HEK293 (cell line): Measurements from ENCODE around the gene GGPS1.

Source experiments
- CTCF ChIA-PET: fragments of 350-600 bp; formaldehyde crosslinking; extraction: SDS; loops from one replicate; lab custom pipeline; 2021; ENCODE audit warnings: antibody characterized with exemption; lab: Yijun Ruan, JAX
- POLR2A ChIA-PET: fragments of 300-600 bp; formaldehyde crosslinking; extraction: SDS; loops from one replicate; lab custom pipeline; 2020; ENCODE audit warnings: antibody characterized with exemption, inconsistent platforms; lab: Yijun Ruan, JAX
- H3K27ac ChIP-seq: fragments of 200-500 bp; sonication (Bioruptor generic); 2 replicates; pipeline ENCODE4 v1.5.1; 2014; ENCODE audit warnings: low read depth, low read length, control low read depth, inconsistent platforms; ENCODE audit errors: extremely low read depth
- H3K36me3 ChIP-seq, 2 experiments: fragments of 200-500 bp in 1 of 2; sonication (Bioruptor generic) in 1 of 2; 1 replicate in 1 of 2; 2 replicates in 1 of 2; pipeline ENCODE4 v1.5.1; 2014 to 2017; ENCODE audit warnings: inconsistent platforms in 2 of 2, low read length in 2 of 2; ENCODE audit not compliant: control insufficient read depth in 2 of 2, insufficient read depth in 1 of 2
- H3K4me1 ChIP-seq: fragments of 200-500 bp; sonication (Bioruptor generic); 2 replicates; pipeline ENCODE4 v1.5.1; 2014; ENCODE audit warnings: mild to moderate bottlenecking, low read length, inconsistent platforms; ENCODE audit not compliant: control insufficient read depth, insufficient read depth
- H3K4me3 ChIP-seq: 2 replicates; pipeline ENCODE4 v1.5.1; 2011; ENCODE audit warnings: low read depth, mild to moderate bottlenecking, control low read depth, low read length, moderate library complexity
- H3K9me3 ChIP-seq: fragments of 200-500 bp; sonication (Bioruptor generic); 2 replicates; pipeline ENCODE4 v1.5.1; 2014; ENCODE audit warnings: low read depth, low read length, inconsistent platforms; ENCODE audit not compliant: control insufficient read depth, insufficient read depth
- PRDM1 ChIP-seq: fragments of 450-650 bp; formaldehyde crosslinking; IDR thresholded peaks from 2 replicates; pipeline ENCODE4; 2016; ENCODE audit warnings: missing biosample characterization, missing genetic modification characterization
- SP2 ChIP-seq: fragments of 450-650 bp; formaldehyde crosslinking; IDR thresholded peaks from 2 replicates; pipeline ENCODE4 v1.5.1; 2016; ENCODE audit warnings: missing biosample characterization, missing genetic modification characterization
- ZNF140 ChIP-seq: fragments of 450-650 bp; formaldehyde crosslinking; IDR thresholded peaks from 2 replicates; pipeline ENCODE4 v1.5.1; 2016; ENCODE audit warnings: missing biosample characterization, missing genetic modification characterization
- ZNF292 ChIP-seq: fragments of 450-650 bp; formaldehyde crosslinking; IDR thresholded peaks from 2 replicates; pipeline ENCODE4 v1.5.1; 2016; ENCODE audit warnings: low read depth, missing biosample characterization, missing genetic modification characterization, borderline replicate concordance
- ZNF416 ChIP-seq: fragments of 450-650 bp; formaldehyde crosslinking; IDR thresholded peaks from 2 replicates; pipeline ENCODE4 v1.5.1; 2016; ENCODE audit warnings: missing biosample characterization, missing genetic modification characterization
- ZNF423 ChIP-seq: fragments of 450-650 bp; formaldehyde crosslinking; IDR thresholded peaks from 2 replicates; pipeline ENCODE4 v1.5.1; 2016; ENCODE audit warnings: missing biosample characterization, missing genetic modification characterization
- ZNF600 ChIP-seq: fragments of 450-650 bp; formaldehyde crosslinking; IDR thresholded peaks from 2 replicates; pipeline ENCODE4 v1.5.1; 2016; ENCODE audit warnings: missing biosample characterization, missing genetic modification characterization
- ZNF610 ChIP-seq: fragments of 450-650 bp; formaldehyde crosslinking; IDR thresholded peaks from 2 replicates; pipeline ENCODE4 v1.5.1; 2016; ENCODE audit warnings: missing biosample characterization, missing genetic modification characterization, borderline replicate concordance
- ZNF664 ChIP-seq: fragments of 450-650 bp; formaldehyde crosslinking; IDR thresholded peaks from 2 replicates; pipeline ENCODE4 v1.5.1; 2016; ENCODE audit warnings: missing biosample characterization, missing genetic modification characterization
- ZNF707 ChIP-seq: fragments of 450-650 bp; formaldehyde crosslinking; IDR thresholded peaks from 2 replicates; pipeline ENCODE4 v1.5.1; 2016; ENCODE audit warnings: missing biosample characterization, missing genetic modification characterization
- ZSCAN16 ChIP-seq: fragments of 450-650 bp; formaldehyde crosslinking; IDR thresholded peaks from 2 replicates; pipeline ENCODE4 v1.5.1; 2016; ENCODE audit warnings: missing biosample characterization, missing genetic modification characterization
- TF ChIP-seq, protein P1 (sequence below): fragments of 450-650 bp; formaldehyde crosslinking; IDR thresholded peaks from 2 replicates; pipeline ENCODE4 v1.5.1; 2016; ENCODE audit warnings: missing biosample characterization, missing genetic modification characterization
- TF ChIP-seq, protein P2 (sequence below): fragments of 450-650 bp; formaldehyde crosslinking; IDR thresholded peaks from 2 replicates; pipeline ENCODE4 v1.5.1; 2016; ENCODE audit warnings: missing biosample characterization, missing genetic modification characterization
- TF ChIP-seq, protein P3 (sequence below): fragments of 450-650 bp; formaldehyde crosslinking; IDR thresholded peaks from 2 replicates; pipeline ENCODE4 v1.5.1; 2016; ENCODE audit warnings: missing biosample characterization, missing genetic modification characterization, borderline replicate concordance
- TF ChIP-seq, protein P4 (sequence below): fragments of 450-650 bp; formaldehyde crosslinking; IDR thresholded peaks from 2 replicates; pipeline ENCODE4 v1.5.1; 2016; ENCODE audit warnings: missing biosample characterization, missing genetic modification characterization, borderline replicate concordance
- TF ChIP-seq, protein P5 (sequence below): fragments of 450-650 bp; formaldehyde crosslinking; IDR thresholded peaks from 2 replicates; pipeline ENCODE4 v1.5.1; 2016; ENCODE audit warnings: missing biosample characterization, missing genetic modification characterization

The GGPS1 gene

DNA sequence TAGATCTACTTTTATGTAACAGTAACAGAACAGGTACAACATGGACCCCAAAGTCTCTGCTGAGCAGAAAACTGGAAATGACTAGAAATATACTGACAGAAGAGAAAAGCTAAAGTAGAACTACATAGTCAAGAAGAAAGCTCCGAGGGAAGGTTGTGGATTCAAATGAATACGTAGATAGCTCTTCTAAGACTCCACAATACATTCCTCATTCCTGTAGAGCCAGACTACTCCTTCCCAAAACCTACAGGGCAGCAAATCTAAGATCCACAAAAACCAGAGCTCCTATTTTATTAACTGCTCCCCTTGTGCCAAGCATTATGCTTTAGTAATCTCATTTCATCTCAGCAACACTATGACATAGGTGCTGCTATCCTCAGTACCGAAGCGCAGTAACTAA lies 35.6 kb upstream of the GGPS1 start:
- Histone ChIP-seq H3K36me3 (no peaks in the 10 kb centered on the region; a peak in 1 of 3 replicates), H3K4me3 (no peak overlapping the region), H3K4me1 (peaks cover 21% of the 10 kb centered on the region), H3K27ac (no peak overlapping the region), H3K9me3 (no peaks in the 10 kb centered on the region)
- CTCF ChIA-PET, result interaction anchor here (0.7 to 1.4 kb wide), 3 partner anchors 8 to 74 kb away, joined by 3 to 5 read pairs (median 3); partner anchors contain the start of gene TBCE
- TF ChIP-seq ZNF600 (tag by site-specific recombination) (peak; percentile 32; the same call in 1 of the 2 replicates), ZSCAN16 (no peak)
- POLR2A ChIA-PET, result interaction anchor here (1.3 kb wide), 1 partner anchor 35 kb away, joined by 4 read pairs; the partner anchor contains the start of genes ARID4B and GGPS1

DNA sequence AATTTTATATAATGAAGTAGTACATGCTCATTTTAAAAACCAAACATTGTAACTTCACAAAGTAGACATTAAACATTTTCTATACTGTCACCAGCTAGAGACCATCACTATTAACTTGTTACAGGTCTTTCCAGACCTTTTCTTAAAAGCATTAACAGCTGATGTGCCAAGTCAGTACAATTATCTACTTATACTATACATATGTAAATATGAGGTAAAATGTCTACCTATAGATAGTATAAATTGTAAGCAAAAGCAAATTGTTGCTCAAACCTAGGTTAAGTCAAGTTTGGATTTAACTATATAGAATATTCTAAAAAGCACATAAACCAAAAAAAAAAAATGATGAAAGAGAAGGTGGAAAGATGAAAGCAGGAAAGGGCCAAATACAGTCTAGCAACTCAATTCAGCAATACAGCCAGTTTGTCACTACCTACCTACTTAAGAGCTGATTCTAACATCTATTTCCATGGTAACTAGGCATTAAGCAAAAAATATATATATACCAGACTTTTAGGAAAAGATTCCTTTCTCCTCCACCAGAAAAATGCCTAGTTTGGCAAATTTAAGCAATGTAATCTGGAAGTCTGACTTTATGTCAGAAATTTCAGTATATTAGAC lies 34.9 kb upstream of the GGPS1 start:
- no peaks in the 10 kb centered on the region; a peak in 1 of 3 replicates for H3K36me3 ChIP-seq
- H3K4me1 ChIP-seq, result peaks cover 24% of the 10 kb centered on the region
- no peak overlapping the region for H3K4me3 ChIP-seq
- no peak for TF ChIP-seq SP2 (tag by site-specific recombination)
- TF ChIP-seq, protein P1, sequence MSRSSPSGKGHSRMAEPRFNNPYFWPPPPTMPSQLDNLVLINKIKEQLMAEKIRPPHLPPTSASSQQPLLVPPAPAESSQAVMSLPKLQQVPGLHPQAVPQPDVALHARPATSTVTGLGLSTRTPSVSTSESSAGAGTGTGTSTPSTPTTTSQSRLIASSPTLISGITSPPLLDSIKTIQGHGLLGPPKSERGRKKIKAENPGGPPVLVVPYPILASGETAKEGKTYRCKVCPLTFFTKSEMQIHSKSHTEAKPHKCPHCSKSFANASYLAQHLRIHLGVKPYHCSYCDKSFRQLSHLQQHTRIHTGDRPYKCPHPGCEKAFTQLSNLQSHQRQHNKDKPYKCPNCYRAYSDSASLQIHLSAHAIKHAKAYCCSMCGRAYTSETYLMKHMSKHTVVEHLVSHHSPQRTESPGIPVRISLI (tag by site-specific recombination), result 0 out of 2 replicates have a peak, but pooled peaks have one; percentile 19
- TF ChIP-seq ZNF664, result peak; percentile 50
- no peak for TF ChIP-seq ZNF292
- TF ChIP-seq, protein P2, sequence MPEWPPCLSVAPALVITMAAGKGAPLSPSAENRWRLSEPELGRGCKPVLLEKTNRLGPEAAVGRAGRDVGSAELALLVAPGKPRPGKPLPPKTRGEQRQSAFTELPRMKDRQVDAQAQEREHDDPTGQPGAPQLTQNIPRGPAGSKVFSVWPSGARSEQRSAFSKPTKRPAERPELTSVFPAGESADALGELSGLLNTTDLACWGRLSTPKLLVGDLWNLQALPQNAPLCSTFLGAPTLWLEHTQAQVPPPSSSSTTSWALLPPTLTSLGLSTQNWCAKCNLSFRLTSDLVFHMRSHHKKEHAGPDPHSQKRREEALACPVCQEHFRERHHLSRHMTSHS (tag by site-specific recombination), result no peak
- TF ChIP-seq PRDM1 (tag by site-specific recombination), result peak; percentile 77
- H3K9me3 ChIP-seq, result no peaks in the 10 kb centered on the region
- CTCF ChIA-PET, result interaction anchor here (0.5 to 0.9 kb wide), 3 partner anchors 58 to 125 kb away, joined by 3 read pairs; partner anchors contain the start of gene TBCE
- no peak overlapping the region for H3K27ac ChIP-seq
- POLR2A ChIA-PET, result interaction anchor here (1.3 kb wide), 1 partner anchor 35 kb away, joined by 4 read pairs; the partner anchor contains the start of genes ARID4B and GGPS1

DNA sequence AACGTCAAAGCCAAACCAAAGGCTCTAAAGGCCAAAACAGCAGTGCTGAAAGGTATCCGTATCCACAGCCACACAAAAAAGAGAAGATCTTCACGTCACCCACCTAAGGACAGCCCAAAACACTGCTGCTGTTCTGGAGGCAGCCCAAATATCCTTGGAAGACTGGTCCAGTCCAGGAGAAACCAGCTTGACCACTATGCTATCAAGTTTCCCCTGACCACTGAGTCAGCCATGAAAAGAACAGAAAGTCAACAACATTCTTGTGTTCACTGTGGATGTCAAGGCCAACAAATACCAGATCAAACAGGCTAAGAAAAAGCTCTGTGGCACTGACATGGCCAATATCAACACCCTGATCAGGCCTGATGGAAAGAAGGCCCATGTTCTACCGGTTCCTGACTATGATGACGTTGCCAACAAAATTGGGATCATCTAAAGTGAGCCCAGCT lies 32.4 kb upstream of the GGPS1 start:
- no peaks in the 10 kb centered on the region; a peak in 1 of 3 replicates for H3K36me3 ChIP-seq
- H3K4me3 ChIP-seq, result no peak overlapping the region
- no peak overlapping the region for H3K27ac ChIP-seq
- TF ChIP-seq ZNF600 (tag by site-specific recombination), result peak; percentile 84
- TF ChIP-seq, protein P3, sequence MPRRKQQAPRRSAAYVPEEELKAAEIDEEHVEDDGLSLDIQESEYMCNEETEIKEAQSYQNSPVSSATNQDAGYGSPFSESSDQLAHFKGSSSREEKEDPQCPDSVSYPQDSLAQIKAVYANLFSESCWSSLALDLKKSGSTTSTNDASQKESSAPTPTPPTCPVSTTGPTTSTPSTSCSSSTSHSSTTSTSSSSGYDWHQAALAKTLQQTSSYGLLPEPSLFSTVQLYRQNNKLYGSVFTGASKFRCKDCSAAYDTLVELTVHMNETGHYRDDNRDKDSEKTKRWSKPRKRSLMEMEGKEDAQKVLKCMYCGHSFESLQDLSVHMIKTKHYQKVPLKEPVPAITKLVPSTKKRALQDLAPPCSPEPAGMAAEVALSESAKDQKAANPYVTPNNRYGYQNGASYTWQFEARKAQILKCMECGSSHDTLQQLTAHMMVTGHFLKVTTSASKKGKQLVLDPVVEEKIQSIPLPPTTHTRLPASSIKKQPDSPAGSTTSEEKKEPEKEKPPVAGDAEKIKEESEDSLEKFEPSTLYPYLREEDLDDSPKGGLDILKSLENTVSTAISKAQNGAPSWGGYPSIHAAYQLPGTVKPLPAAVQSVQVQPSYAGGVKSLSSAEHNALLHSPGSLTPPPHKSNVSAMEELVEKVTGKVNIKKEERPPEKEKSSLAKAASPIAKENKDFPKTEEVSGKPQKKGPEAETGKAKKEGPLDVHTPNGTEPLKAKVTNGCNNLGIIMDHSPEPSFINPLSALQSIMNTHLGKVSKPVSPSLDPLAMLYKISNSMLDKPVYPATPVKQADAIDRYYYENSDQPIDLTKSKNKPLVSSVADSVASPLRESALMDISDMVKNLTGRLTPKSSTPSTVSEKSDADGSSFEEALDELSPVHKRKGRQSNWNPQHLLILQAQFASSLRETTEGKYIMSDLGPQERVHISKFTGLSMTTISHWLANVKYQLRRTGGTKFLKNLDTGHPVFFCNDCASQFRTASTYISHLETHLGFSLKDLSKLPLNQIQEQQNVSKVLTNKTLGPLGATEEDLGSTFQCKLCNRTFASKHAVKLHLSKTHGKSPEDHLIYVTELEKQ (tag by site-specific recombination), result no peak
- ChIA-PET POLR2A (no interaction called here), CTCF (no interaction called here)
- peaks cover 28% of the 10 kb centered on the region for H3K4me1 ChIP-seq
- no peaks in the 10 kb centered on the region for H3K9me3 ChIP-seq

DNA sequence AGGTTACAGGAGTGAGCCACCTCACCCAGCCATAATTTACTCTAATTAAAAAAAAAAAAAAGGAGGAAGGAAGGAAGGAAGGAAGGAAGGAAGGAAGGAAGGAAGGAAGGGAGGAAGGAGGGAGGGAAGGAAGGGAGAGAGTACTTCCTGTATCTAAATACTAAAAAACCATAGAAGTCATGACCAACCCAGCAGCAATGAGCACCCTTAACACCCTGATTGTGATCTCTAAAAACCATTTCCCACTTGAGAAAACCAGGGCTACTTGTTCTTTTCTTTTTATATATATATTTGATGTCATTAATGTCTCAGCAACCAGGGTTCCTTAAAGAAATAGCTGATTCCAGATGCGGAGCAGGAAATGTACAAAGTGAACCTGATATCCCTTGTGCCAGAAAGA lies 31.6 kb upstream of the GGPS1 start:
- ChIA-PET POLR2A (no interaction called here), CTCF (interaction anchor here (0.7 to 1.0 kb wide), 2 partner anchors 40 to 120 kb away, joined by 3 read pairs; no protein-coding TSS in a partner anchor)
- Histone ChIP-seq H3K9me3 (no peaks in the 10 kb centered on the region), H3K4me3 (no peak overlapping the region), H3K4me1 (peaks cover 26% of the 10 kb centered on the region), H3K36me3 (no peaks in the 10 kb centered on the region; a peak in 1 of 3 replicates), H3K27ac (no peak overlapping the region)
- TF ChIP-seq ZNF707 (tag by site-specific recombination), result no peak
- TF ChIP-seq ZNF423 (tag by site-specific recombination), result no peak
- TF ChIP-seq ZNF610 (tag by site-specific recombination), result no peak
- TF ChIP-seq, protein P4, sequence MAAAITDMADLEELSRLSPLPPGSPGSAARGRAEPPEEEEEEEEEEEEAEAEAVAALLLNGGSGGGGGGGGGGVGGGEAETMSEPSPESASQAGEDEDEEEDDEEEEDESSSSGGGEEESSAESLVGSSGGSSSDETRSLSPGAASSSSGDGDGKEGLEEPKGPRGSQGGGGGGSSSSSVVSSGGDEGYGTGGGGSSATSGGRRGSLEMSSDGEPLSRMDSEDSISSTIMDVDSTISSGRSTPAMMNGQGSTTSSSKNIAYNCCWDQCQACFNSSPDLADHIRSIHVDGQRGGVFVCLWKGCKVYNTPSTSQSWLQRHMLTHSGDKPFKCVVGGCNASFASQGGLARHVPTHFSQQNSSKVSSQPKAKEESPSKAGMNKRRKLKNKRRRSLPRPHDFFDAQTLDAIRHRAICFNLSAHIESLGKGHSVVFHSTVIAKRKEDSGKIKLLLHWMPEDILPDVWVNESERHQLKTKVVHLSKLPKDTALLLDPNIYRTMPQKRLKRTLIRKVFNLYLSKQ (tag by site-specific recombination), result no peak
- TF ChIP-seq ZNF416, result no peak
- TF ChIP-seq ZNF140, result no peak
- TF ChIP-seq, protein P5, sequence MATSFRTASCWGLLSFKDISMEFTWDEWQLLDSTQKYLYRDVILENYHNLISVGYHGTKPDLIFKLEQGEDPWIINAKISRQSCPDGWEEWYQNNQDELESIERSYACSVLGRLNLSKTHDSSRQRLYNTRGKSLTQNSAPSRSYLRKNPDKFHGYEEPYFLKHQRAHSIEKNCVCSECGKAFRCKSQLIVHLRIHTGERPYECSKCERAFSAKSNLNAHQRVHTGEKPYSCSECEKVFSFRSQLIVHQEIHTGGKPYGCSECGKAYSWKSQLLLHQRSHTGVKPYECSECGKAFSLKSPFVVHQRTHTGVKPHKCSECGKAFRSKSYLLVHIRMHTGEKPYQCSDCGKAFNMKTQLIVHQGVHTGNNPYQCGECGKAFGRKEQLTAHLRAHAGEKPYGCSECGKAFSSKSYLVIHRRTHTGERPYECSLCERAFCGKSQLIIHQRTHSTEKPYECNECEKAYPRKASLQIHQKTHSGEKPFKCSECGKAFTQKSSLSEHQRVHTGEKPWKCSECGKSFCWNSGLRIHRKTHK (tag by site-specific recombination), result no peak
